Fibroblast of skin of left biceps (primary cell): Measurements from ENCODE around the gene EWSR1.
"Not testable (repeated sequence)": the region's sequence is repeated elsewhere in the genome, so short reads cannot be mapped to it uniquely, and the experiment has no call there.

Source experiments
- DNase-seq, 2 experiments: peaks; one replicate each; pipeline ENCODE4 v3.0.0-alpha.2; 2013; ENCODE audit warnings: low read depth in 2 of 2

Gene EWSR1

GRCh38 chr22:29339381-29340235 is 71.5 kb downstream of the EWSR1 start:
- DNase-seq = no peak

GRCh38 chr22:29340566-29340965 is 72.5 kb downstream of the EWSR1 start:
- no peak for DNase-seq

- no peak for DNase-seq
Measured at GRCh38 chr22:29341056-29341848, 73.2 kb downstream of the EWSR1 start.

- no peak for DNase-seq
Measured at GRCh38 chr22:29341849-29342127, 73.7 kb downstream of the EWSR1 start.

GRCh38 chr22:29342177-29342576 is 74.1 kb downstream of the EWSR1 start:
- no peak for DNase-seq

GRCh38 chr22:29342577-29343312 is 74.7 kb downstream of the EWSR1 start:
- no peak for DNase-seq

- peak; percentile 38 to 49 for DNase-seq
Measured at GRCh38 chr22:29343313-29343805, 75.3 kb downstream of the EWSR1 start.

GRCh38 chr22:29344137-29344536 is 76.1 kb downstream of the EWSR1 start:
- peak; percentile 71 to 76 for DNase-seq

- DNase-seq = not testable (repeated sequence)
Measured at GRCh38 chr22:29344889-29345288, 76.8 kb downstream of the EWSR1 start.

- DNase-seq = no peak
Measured at GRCh38 chr22:29345932-29346331, 77.9 kb downstream of the EWSR1 start.

- no peak for DNase-seq
Measured at GRCh38 chr22:29346659-29347058, 78.6 kb downstream of the EWSR1 start.

- no peak for DNase-seq
Measured at GRCh38 chr22:29348041-29348440, 80.0 kb downstream of the EWSR1 start.

- no peak for DNase-seq
Measured at GRCh38 chr22:29348956-29349355, 80.9 kb downstream of the EWSR1 start.
